ENCODE measurements around the gene RALGAPA2. TPM values are rescaled to one million over a fixed set of nuclear protein-coding genes. Genes with fewer than 3 reads are reported as not detected.

The RALGAPA2 gene
- total and polyA plus RNA-seq, 2 of the 13 experiments (the other 11 are each of a cell fraction or from before 2014, with no cell fraction given), result 13.8 to 17.7 TPM

DNA sequence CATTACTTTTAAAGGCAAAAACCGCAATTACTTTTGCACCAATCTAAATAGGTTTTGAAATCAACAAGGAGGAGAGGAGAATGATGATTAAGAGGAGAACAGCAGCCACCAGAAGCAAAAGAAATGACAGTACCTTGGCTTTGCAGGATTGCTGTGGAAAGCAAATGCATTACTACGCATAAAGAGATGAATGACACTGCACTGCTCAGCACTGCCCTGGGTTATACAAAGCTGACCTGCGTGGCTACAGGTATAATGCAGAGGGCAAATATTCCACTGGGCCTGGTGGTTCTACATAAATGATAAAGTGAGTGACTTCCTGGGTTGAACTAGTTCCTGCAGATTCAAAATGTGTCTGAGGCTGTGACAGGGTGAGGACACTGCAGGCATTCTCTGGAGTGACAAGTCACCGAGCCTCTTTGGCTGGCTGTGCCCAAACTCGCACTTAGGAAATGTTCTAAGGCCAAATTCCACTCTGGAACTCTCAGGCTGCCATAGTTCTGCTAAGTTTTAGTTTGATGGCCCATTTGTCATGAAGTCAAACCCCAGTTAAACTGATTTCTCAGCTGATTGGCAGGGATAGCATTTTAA is 265.9 kb downstream of the RALGAPA2 start:
- CTCF ChIA-PET (ENCODE audit: low intra/inter-chr PET ratio, low total read pairs), result no interaction called here
- no peak for ATAC-seq

DNA sequence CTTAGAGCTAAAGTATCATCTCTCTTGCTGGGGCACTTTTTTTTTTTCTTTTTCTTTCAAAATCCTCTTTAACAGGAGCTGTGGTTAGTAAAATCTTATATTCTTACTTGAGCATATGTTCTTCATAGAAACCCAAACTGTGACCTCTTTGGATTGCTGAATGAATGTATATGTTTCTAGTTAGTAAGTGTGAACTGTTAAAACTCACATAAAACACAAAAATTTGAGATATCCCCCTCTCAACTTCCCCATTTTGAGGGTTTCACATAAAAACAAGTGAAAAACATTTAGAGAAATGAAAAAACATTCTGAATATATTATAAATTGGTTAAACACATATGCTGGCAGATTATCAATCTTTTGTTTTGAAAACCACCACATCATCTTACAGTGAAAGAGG is 266.4 kb downstream of the RALGAPA2 start:
- ChIA-PET POLR2A (no interaction called here), CTCF (ENCODE audit: low intra/inter-chr PET ratio, low total read pairs) (no interaction called here)
- Histone ChIP-seq H3K36me3 (replicated peaks in 1 of 2; ENCODE audit: control insufficient read depth in 1 of 2, insufficient read depth in 2 of 2, low read length in 2 of 2) (no peaks in the 10 kb centered on the region), H3K4me2 (ENCODE audit: low read depth, low read length) (no peak overlapping the region), H3K9ac (ENCODE audit: insufficient read depth, low read depth, low read length) (no peak overlapping the region), H3K4me3 (replicated peaks in 1 of 3; ENCODE audit: insufficient read depth in 1 of 3, low read depth in 2 of 3, low read length in 3 of 3) (no peak overlapping the region), H3K79me2 (ENCODE audit: insufficient read depth, low read length) (no peaks in the 10 kb centered on the region), H2AFZ (ENCODE audit: low read length) (no peak overlapping the region), H3K27ac (ENCODE audit: extremely low read length, insufficient read depth, low read length) (no peak overlapping the region), H3K27me3 (ENCODE audit: control insufficient read depth in 1 of 2, insufficient read depth in 2 of 2, low read length in 2 of 2) (no peaks in the 10 kb centered on the region), H4K20me1 (ENCODE audit: insufficient read depth, low read length) (no peaks in the 10 kb centered on the region), H3K9me3 (ENCODE audit: low read length) (no peaks in the 10 kb centered on the region), H3K4me1 (ENCODE audit: insufficient read depth, low read length) (peaks cover 7% of the 10 kb centered on the region)
- in situ Hi-C loops (cut with HindIII; ENCODE audit: extremely low pct_ligation_motif_present, low pct_unique_long_range_greater_than_20kb), result no loop called here
- FAIRE-seq, result no peak
- intact Hi-C loops (cut with micrococcal nuclease; ENCODE audit: unreplicated experiment), result no loop called here
- ATAC-seq, result no peak
- no TSS peak for BruUV-seq (replicated peaks)
- TF ChIP-seq ZNF792 (CRISPR knock-in tag; IDR thresholded peaks at IDR 0.05) (no peak), MAF1 (CRISPR knock-in tag; IDR thresholded peaks at IDR 0.05; ENCODE audit: borderline replicate concordance) (no peak), SIN3A (IDR thresholded peaks at IDR 0.05; ENCODE audit: borderline replicate concordance, low read depth, low read length) (no peak), PCBP1 (IDR thresholded peaks at IDR 0.05; ENCODE audit: borderline replicate concordance, low read depth, low read length) (no peak)
- TF ChIP-seq, protein P1, sequence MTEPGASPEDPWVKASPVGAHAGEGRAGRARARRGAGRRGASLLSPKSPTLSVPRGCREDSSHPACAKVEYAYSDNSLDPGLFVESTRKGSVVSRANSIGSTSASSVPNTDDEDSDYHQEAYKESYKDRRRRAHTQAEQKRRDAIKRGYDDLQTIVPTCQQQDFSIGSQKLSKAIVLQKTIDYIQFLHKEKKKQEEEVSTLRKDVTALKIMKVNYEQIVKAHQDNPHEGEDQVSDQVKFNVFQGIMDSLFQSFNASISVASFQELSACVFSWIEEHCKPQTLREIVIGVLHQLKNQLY (CRISPR knock-in tag; IDR thresholded peaks at IDR 0.05), result no peak
- DNase-seq (ENCODE audit: low spot score), result no peak

More for the DNA sequence above, 265.9 kb downstream of the RALGAPA2 start:
- Histone ChIP-seq H3K36me3 (replicated peaks in 1 of 2; ENCODE audit: control insufficient read depth in 1 of 2, insufficient read depth in 2 of 2, low read length in 2 of 2) (no peaks in the 10 kb centered on the region), H3K4me2 (ENCODE audit: low read depth, low read length) (no peak overlapping the region), H3K9me3 (ENCODE audit: low read length) (no peaks in the 10 kb centered on the region), H3K27ac (ENCODE audit: extremely low read length, insufficient read depth, low read length) (no peak overlapping the region), H3K79me2 (ENCODE audit: insufficient read depth, low read length) (no peaks in the 10 kb centered on the region), H3K9ac (ENCODE audit: insufficient read depth, low read depth, low read length) (no peak overlapping the region), H4K20me1 (ENCODE audit: insufficient read depth, low read length) (no peaks in the 10 kb centered on the region), H2AFZ (ENCODE audit: low read length) (no peak overlapping the region), H3K27me3 (ENCODE audit: control insufficient read depth in 1 of 2, insufficient read depth in 2 of 2, low read length in 2 of 2) (no peaks in the 10 kb centered on the region), H3K4me1 (ENCODE audit: insufficient read depth, low read length) (peaks cover 2% of the 10 kb centered on the region), H3K4me3 (replicated peaks in 1 of 3; ENCODE audit: insufficient read depth in 1 of 3, low read depth in 2 of 3, low read length in 3 of 3) (no peak overlapping the region)
- POLR2A ChIA-PET, result no interaction called here
- FAIRE-seq, result no peak
- BruUV-seq (replicated peaks), result no TSS peak
- 95% methylated on average over 5 of the region's 5 CpGs for WGBS (ENCODE audit: low lambda C conversion rate)
- in situ Hi-C loops (cut with HindIII; ENCODE audit: extremely low pct_ligation_motif_present, low pct_unique_long_range_greater_than_20kb), result no loop called here
- DNase-seq (ENCODE audit: low spot score), result no peak
- TF ChIP-seq XRCC5 (optimal IDR thresholded peaks at IDR 0.05; ENCODE audit: low read length), result no peak
- no peak for TF ChIP-seq ZNF589 (CRISPR knock-in tag; conservative IDR thresholded peaks at IDR 0.05)
- TF ChIP-seq REXO4 (CRISPR knock-in tag; IDR thresholded peaks at IDR 0.05; ENCODE audit: borderline replicate concordance), result no peak
- TF ChIP-seq PPARG (CRISPR knock-in tag; conservative IDR thresholded peaks at IDR 0.05), result no peak
- TF ChIP-seq, protein P2, sequence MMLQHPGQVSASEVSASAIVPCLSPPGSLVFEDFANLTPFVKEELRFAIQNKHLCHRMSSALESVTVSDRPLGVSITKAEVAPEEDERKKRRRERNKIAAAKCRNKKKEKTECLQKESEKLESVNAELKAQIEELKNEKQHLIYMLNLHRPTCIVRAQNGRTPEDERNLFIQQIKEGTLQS (CRISPR knock-in tag; IDR thresholded peaks at IDR 0.05), result no peak
- TF ChIP-seq ZBTB38 (CRISPR knock-in tag; IDR thresholded peaks at IDR 0.05), result no peak
- TF ChIP-seq ZSCAN25 (CRISPR knock-in tag; IDR thresholded peaks at IDR 0.05), result no peak
- no peak for TF ChIP-seq U2AF2 (IDR thresholded peaks at IDR 0.05; ENCODE audit: low read depth, low read length)
- TF ChIP-seq ZNF703 (CRISPR knock-in tag; IDR thresholded peaks at IDR 0.05; ENCODE audit: borderline replicate concordance), result no peak
- intact Hi-C loops (cut with micrococcal nuclease; ENCODE audit: unreplicated experiment), result no loop called here

Measured in HepG2 (cell line).